K562 (cell line): ENCODE results near the gene IFT52. TPM values are rescaled to one million over a fixed set of nuclear protein-coding genes. Genes with fewer than 3 reads are reported as not detected.

Source experiments
- DPF2 ChIP-seq: fragments of 450-650 bp; IDR thresholded peaks from 2 replicates; pipeline ENCODE4 v1.6.1; 2016
- HMG20B ChIP-seq: fragments of 250-450 bp; sonication (Bioruptor Pico); IDR thresholded peaks from 2 replicates; pipeline ENCODE4 v1.5.0; 2021; ENCODE audit warnings: mild to moderate bottlenecking
- MCM5 ChIP-seq: fragments of 450-650 bp; IDR thresholded peaks from 2 replicates; pipeline ENCODE4 v1.6.1; 2016; ENCODE audit warnings: low read depth
- MTF1 ChIP-seq: fragments of 250-450 bp; sonication (Bioruptor Pico); IDR thresholded peaks from 2 replicates; pipeline ENCODE4 v1.9.0; 2021; ENCODE audit warnings: moderate library complexity, mild to moderate bottlenecking, inconsistent platforms, borderline replicate concordance
- POLR2AphosphoS5 ChIP-seq: IDR thresholded peaks from 2 replicates; pipeline ENCODE4 v1.6.1; 2011; ENCODE audit warnings: mild to moderate bottlenecking, low read depth, low read length, moderate library complexity; ENCODE audit not compliant: control insufficient read depth, insufficient read depth
- RNF2 ChIP-seq: sonication (generic); IDR thresholded peaks from 2 replicates; pipeline ENCODE4 v1.6.1; 2016
- YY1 ChIP-seq, 3 experiments: IDR thresholded peaks; 2 replicates each; pipeline ENCODE4 v1.6.1; 2011; ENCODE audit warnings: low read length in 2 of 3, mild to moderate bottlenecking in 2 of 3, moderate library complexity in 2 of 3, borderline replicate concordance in 1 of 3, control low read depth in 1 of 3, low read depth in 1 of 3; ENCODE audit not compliant: insufficient read depth in 3 of 3, insufficient replicate concordance in 2 of 3, control insufficient read depth in 1 of 3, insufficient read length in 1 of 3; ENCODE audit errors: extremely low read depth in 1 of 3
- ZBTB7A ChIP-seq: IDR thresholded peaks from 2 replicates; pipeline ENCODE4 v1.6.1; 2011; ENCODE audit warnings: low read depth, mild to moderate bottlenecking, low read length, moderate library complexity, borderline replicate concordance; ENCODE audit not compliant: control insufficient read depth
- ZNF584 ChIP-seq: fragments of 200-800 bp; sonication (Bioruptor generic); IDR thresholded peaks from 2 replicates; pipeline ENCODE4 v1.6.1; 2016; ENCODE audit warnings: low read depth, mild to moderate bottlenecking, missing genetic modification characterization, missing compliant biosample characterization
- polyA plus RNA-seq, 8 experiments: library from polyadenylated mRNA; depleted of rRNA in 4 of 8; stranded (reverse) in 5 of 8; unstranded in 3 of 8; fragments of >200 nt; fragmentation: Nextera tagmentation in 2 of 8; fragmentation: Illumina TruSeq in 1 of 8; extraction: Ambion mirVana in 2 of 8; extraction: Trizol in 1 of 8; gene quantifications; 2 replicates each; pipeline versions ENCODE4 v1.2.1 to v1.2.3, GENCODE V29; 2011 to 2014; ENCODE audit warnings: inconsistent platforms in 1 of 8, missing spikeins in 1 of 8
- total RNA-seq, 7 experiments: library from RNA; depleted of rRNA in 6 of 7; stranded (reverse); fragments of >200 nt in 6 of 7; fragmentation: Illumina TruSeq in 2 of 7; extraction: Trizol in 2 of 7; gene quantifications; 2 replicates each; pipeline versions ENCODE4 v1.2.1 to v1.2.3, GENCODE V29; 2011 to 2021; ENCODE audit warnings: low replicate concordance in 1 of 7
- TF ChIP-seq, protein P1 (sequence below), 2 experiments: IDR thresholded peaks; 2 replicates each; pipeline ENCODE4 v1.6.1; 2011; ENCODE audit warnings: borderline replicate concordance in 1 of 2, control low read depth in 1 of 2, low read depth in 1 of 2, low read length in 1 of 2, mild to moderate bottlenecking in 1 of 2, mixed read lengths in 1 of 2, moderate library complexity in 1 of 2; ENCODE audit not compliant: insufficient read depth in 1 of 2, insufficient read length in 1 of 2, poor library complexity in 1 of 2, severe bottlenecking in 1 of 2; ENCODE audit errors: extremely low read depth in 1 of 2
- TF ChIP-seq, protein P2 (sequence below): sonication (generic); formaldehyde crosslinking; IDR thresholded peaks from 2 replicates; pipeline ENCODE4 v1.8.0; 2022; ENCODE audit warnings: mild to moderate bottlenecking, missing genetic modification reagents
- TF ChIP-seq, protein P3 (sequence below): sonication (generic); formaldehyde crosslinking; IDR thresholded peaks from 2 replicates; pipeline ENCODE4 v1.8.0; 2022; ENCODE audit warnings: missing genetic modification reagents, mild to moderate bottlenecking, moderate library complexity, borderline replicate concordance

IFT52 gene
- total and polyA plus RNA-seq, 9 of the 15 experiments (the other 6 are each of a cell fraction or from before 2014, with no cell fraction given): 11.0 to 31.4 (median 20.4) TPM

DNA sequence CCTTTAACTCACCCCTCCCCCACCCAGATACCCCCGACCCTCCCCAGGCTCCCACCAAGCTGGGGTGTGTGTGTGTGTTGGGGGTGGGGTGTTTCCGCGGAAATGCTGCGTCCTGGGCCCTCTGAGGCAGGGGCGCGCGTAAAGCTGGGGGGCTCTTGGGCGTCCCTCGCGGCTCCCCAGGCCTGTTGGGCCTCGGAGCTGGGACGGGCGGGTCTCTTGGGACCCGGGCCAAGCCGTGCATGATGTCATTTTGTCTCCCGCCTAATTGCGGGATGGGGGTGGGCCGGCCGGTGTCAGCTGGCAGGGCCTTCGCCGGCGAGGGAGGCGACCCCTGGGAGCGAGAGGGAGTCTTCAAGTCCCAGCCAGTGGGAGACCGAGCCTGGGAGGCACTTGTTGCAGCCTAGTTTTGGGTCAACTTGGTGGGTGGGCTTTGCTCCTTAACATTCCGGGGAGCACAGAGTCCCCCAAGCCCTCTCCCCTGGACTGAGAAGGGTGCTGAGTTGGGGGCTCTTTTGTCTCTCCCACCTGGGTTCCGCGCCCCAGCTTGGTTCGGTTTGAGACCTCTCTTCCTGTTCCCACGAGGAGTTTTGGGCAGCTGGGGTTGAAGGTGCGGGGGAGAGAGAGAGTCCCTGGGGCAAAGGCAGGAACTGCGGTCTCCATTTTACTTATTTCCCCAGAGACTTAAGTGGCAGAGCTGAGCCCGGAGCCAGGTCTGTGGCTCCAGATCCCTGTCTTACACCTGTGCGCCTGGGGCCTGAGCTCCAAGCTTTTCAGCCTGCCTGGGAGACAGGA lies 76.8 kb downstream of the IFT52 start (continued):
- TF ChIP-seq YY1 (IDR thresholded peaks at IDR 0.05; ENCODE audit: borderline replicate concordance in 1 of 3, control insufficient read depth in 1 of 3, extremely low read depth in 1 of 3, insufficient read depth in 3 of 3, insufficient read length in 1 of 3, insufficient replicate concordance in 2 of 3, low read depth in 1 of 3, low read length in 2 of 3) (peak in 1 of 3 experiments; percentile 4), ZBTB7A (peak; percentile 85; the same call in 1 of the 2 replicates), RNF2 (peak; percentile 39; the same call in 1 of the 2 replicates), POLR2AphosphoS5 (0 out of 2 replicates have a peak, but pooled peaks have one; percentile 2), ZNF584 (CRISPR knock-in tag) (no peak), DPF2 (0 out of 2 replicates have a peak, but pooled peaks have one; percentile 21), MCM5 (no peak), HMG20B (CRISPR knock-in tag) (no peak), MTF1 (no peak)
- TF ChIP-seq, protein P1, sequence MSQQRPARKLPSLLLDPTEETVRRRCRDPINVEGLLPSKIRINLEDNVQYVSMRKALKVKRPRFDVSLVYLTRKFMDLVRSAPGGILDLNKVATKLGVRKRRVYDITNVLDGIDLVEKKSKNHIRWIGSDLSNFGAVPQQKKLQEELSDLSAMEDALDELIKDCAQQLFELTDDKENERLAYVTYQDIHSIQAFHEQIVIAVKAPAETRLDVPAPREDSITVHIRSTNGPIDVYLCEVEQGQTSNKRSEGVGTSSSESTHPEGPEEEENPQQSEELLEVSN (IDR thresholded peaks at IDR 0.05; ENCODE audit: borderline replicate concordance in 1 of 2, extremely low read depth in 1 of 2, insufficient read depth in 1 of 2, insufficient read length in 1 of 2, low read depth in 1 of 2, low read length in 1 of 2, poor library complexity in 1 of 2, severe bottlenecking in 1 of 2): peak; percentile 13 to 73
- TF ChIP-seq, protein P2, sequence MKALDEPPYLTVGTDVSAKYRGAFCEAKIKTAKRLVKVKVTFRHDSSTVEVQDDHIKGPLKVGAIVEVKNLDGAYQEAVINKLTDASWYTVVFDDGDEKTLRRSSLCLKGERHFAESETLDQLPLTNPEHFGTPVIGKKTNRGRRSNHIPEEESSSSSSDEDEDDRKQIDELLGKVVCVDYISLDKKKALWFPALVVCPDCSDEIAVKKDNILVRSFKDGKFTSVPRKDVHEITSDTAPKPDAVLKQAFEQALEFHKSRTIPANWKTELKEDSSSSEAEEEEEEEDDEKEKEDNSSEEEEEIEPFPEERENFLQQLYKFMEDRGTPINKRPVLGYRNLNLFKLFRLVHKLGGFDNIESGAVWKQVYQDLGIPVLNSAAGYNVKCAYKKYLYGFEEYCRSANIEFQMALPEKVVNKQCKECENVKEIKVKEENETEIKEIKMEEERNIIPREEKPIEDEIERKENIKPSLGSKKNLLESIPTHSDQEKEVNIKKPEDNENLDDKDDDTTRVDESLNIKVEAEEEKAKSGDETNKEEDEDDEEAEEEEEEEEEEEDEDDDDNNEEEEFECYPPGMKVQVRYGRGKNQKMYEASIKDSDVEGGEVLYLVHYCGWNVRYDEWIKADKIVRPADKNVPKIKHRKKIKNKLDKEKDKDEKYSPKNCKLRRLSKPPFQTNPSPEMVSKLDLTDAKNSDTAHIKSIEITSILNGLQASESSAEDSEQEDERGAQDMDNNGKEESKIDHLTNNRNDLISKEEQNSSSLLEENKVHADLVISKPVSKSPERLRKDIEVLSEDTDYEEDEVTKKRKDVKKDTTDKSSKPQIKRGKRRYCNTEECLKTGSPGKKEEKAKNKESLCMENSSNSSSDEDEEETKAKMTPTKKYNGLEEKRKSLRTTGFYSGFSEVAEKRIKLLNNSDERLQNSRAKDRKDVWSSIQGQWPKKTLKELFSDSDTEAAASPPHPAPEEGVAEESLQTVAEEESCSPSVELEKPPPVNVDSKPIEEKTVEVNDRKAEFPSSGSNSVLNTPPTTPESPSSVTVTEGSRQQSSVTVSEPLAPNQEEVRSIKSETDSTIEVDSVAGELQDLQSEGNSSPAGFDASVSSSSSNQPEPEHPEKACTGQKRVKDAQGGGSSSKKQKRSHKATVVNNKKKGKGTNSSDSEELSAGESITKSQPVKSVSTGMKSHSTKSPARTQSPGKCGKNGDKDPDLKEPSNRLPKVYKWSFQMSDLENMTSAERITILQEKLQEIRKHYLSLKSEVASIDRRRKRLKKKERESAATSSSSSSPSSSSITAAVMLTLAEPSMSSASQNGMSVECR (CRISPR knock-in tag): 0 out of 2 replicates have a peak, but pooled peaks have one; percentile 27
- TF ChIP-seq, protein P3, sequence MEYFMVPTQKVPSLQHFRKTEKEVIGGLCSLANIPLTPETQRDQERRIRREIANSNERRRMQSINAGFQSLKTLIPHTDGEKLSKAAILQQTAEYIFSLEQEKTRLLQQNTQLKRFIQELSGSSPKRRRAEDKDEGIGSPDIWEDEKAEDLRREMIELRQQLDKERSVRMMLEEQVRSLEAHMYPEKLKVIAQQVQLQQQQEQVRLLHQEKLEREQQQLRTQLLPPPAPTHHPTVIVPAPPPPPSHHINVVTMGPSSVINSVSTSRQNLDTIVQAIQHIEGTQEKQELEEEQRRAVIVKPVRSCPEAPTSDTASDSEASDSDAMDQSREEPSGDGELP (CRISPR knock-in tag): peak; percentile 94
